Activated naive CD4-positive, alpha-beta T cell treated with anti-CD3 and anti-CD28 coated beads, Interleukin-2, amount 10 ng/mL, durations not matched to agents 7 days and 5 days (primary cell): ENCODE measurements around the gene ZSCAN20.

Experiments used
- CTCF ChIA-PET: fragments of 350-600 bp; sonication (Branson Sonifier 250); formaldehyde crosslinking; loops from one replicate; lab custom pipeline; 2021; ENCODE audit warnings: antibody characterized with exemption; lab: Charles Lee
- DNase-seq: peaks from one replicate; pipeline ENCODE4 v3.0.0-alpha.2; 2020
- H3K27ac Mint-ChIP-seq: one replicate; pipeline ENCODE4 v1.8.0; 2021; ENCODE audit warnings: mild to moderate bottlenecking, moderate library complexity, mixed read lengths
- H3K27me3 Mint-ChIP-seq: one replicate; pipeline ENCODE4 v1.8.0; 2021; ENCODE audit warnings: mild to moderate bottlenecking, mixed read lengths
- H3K36me3 Mint-ChIP-seq: one replicate; pipeline ENCODE4 v1.8.0; 2021; ENCODE audit warnings: mixed read lengths
- H3K4me1 Mint-ChIP-seq: one replicate; pipeline ENCODE4 v1.8.0; 2021; ENCODE audit warnings: mixed read lengths
- H3K4me3 Mint-ChIP-seq: one replicate; pipeline ENCODE4 v1.8.0; 2021; ENCODE audit warnings: mild to moderate bottlenecking, moderate library complexity, mixed read lengths
- H3K9me3 Mint-ChIP-seq: one replicate; pipeline ENCODE4 v1.8.0; 2021; ENCODE audit warnings: mixed read lengths

ZSCAN20 gene

GRCh38 chr1:33515607-33516006, 43.2 kb downstream of the ZSCAN20 start:
- Mint-ChIP-seq H3K9me3 (no peaks in the 10 kb centered on the region), H3K4me1 (no peaks in the 10 kb centered on the region), H3K36me3 (no peaks in the 10 kb centered on the region), H3K4me3 (no peak overlapping the region), H3K27ac (no peak overlapping the region), H3K27me3 (peaks cover 12% of the 10 kb centered on the region)
- no peak for DNase-seq
- CTCF ChIA-PET, result no interaction called here

- Mint-ChIP-seq H3K4me3 (no peak overlapping the region), H3K27ac (no peak overlapping the region), H3K27me3 (peaks cover 17% of the 10 kb centered on the region), H3K4me1 (no peaks in the 10 kb centered on the region), H3K36me3 (no peaks in the 10 kb centered on the region), H3K9me3 (no peaks in the 10 kb centered on the region)
- no peak for DNase-seq
- CTCF ChIA-PET, result no interaction called here
These were observed 44.0 kb downstream of the ZSCAN20 start for GRCh38 chr1:33516428-33516827.

- DNase-seq, result no peak
- CTCF ChIA-PET, result no interaction called here
- H3K27ac Mint-ChIP-seq, result no peak overlapping the region
- no peaks in the 10 kb centered on the region for H3K36me3 Mint-ChIP-seq
- no peaks in the 10 kb centered on the region for H3K9me3 Mint-ChIP-seq
- no peak overlapping the region for H3K4me3 Mint-ChIP-seq
- H3K27me3 Mint-ChIP-seq, result peaks cover 18% of the 10 kb centered on the region
- no peaks in the 10 kb centered on the region for H3K4me1 Mint-ChIP-seq
These were observed 44.6 kb downstream of the ZSCAN20 start for GRCh38 chr1:33516891-33517567.

DNA sequence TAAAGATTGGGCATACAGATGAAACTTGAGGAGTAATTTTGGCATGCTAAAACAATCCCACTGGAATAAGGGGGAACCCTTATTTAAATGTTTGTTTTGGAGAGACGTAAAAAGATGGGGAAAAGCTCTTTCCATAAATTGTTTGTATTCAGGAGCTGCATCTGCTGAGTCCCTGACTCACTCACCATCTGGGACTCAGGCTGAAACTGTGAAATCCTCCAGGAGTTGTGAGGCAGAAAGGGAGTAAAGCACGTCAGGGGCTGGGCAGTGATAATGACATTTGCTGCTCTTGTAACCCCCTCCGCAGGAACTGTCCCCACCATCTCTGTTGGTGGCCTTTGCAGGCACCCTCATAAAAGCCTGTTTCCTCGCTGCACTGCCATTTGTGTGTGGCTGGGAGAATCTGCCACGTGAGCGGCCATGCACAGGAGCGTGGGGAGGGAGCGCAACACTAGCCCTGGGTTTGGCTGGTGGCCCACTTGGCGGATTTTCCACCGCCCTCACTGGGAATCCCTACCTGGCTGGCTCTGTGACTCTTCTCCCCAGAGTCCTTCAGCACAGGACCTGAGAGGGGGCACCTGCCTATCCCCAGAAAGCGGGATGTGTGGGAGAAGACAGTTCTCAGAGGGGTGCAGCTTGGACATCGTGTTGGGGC, 45.3 kb downstream of the ZSCAN20 start:
- CTCF ChIA-PET, result no interaction called here
- Mint-ChIP-seq H3K9me3 (no peaks in the 10 kb centered on the region), H3K4me3 (no peak overlapping the region), H3K36me3 (no peaks in the 10 kb centered on the region), H3K27me3 (peaks cover 18% of the 10 kb centered on the region), H3K27ac (no peak overlapping the region), H3K4me1 (no peaks in the 10 kb centered on the region)
- DNase-seq, result no peak

DNA sequence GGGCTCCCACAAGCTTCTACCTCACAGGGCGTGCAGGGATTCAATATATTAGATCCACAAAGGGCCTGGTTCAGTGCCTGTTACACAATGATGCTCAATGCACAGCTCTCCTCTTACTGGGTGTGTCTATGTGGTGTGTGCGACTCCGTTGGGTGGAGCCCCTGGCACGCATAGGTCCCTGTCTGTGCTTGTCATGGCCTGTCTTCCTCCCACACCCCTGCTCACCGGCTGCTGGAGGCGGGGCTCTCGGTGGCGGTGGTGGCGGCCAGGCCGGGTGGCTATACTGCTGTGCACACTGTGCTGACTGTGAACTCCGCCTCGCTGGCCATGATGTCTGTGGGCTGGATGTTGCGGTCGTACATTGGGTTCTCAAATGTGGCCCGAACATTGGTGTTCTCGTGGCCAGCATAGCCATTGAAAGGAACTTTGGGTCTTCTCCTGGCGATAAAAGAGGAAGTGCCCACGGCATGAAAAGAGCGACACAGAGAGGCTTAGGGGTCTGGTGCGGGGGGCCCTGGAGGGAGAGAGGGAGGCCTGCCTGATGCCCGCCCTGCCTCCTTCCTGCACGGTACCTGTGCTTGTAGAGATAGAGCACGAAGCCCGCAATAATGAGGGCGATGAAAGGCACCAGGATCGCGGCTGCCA, 46.9 kb downstream of the ZSCAN20 start:
- Mint-ChIP-seq H3K27me3 (peaks cover 18% of the 10 kb centered on the region), H3K4me3 (no peak overlapping the region), H3K4me1 (no peaks in the 10 kb centered on the region), H3K9me3 (no peaks in the 10 kb centered on the region), H3K27ac (no peak overlapping the region), H3K36me3 (no peaks in the 10 kb centered on the region)
- CTCF ChIA-PET, result no interaction called here
- no peak for DNase-seq

DNA sequence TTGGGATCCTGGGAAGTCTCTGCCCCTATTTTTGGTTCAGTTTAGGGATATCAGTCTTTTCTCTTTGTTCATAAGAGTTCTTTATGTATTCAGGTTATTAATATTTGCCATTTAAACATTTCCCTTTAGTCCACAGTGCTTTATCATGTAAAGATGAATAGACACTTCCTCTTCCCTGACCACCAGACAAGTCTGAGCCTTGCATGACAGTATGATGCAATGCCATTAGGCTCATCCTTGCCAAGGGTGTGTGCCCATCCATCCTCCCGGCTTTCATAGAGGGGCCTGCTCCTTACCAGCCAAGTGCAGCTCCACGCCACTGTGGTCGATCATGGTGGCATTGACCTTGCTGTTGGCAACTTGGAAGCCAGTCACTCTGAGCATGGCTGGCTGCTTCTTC, 52.1 kb downstream of the ZSCAN20 start:
- no peaks in the 10 kb centered on the region for H3K4me1 Mint-ChIP-seq
- H3K27ac Mint-ChIP-seq, result no peak overlapping the region
- H3K36me3 Mint-ChIP-seq, result no peaks in the 10 kb centered on the region
- CTCF ChIA-PET, result no interaction called here
- H3K27me3 Mint-ChIP-seq, result peaks cover 17% of the 10 kb centered on the region
- H3K9me3 Mint-ChIP-seq, result no peaks in the 10 kb centered on the region
- DNase-seq, result no peak
- no peak overlapping the region for H3K4me3 Mint-ChIP-seq

DNA sequence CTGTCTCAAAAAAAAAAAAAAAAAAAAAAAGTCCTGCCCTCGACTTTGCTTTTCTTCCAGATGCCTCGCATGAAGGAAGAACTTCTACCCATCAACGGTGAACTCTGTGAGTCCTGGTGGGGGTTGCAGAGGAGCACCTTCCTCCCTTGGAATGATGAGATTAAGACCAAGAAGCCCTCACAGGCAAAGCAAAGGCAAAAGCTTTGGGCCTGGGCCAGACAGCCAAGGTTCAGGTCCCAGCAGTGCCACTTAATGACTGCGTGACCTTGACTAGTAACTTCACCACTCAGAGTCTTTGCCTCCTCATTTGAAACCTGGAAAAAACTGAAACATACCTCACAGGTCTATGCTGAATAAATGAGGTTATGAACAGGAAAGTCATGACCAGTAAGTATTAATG, 55.5 kb downstream of the ZSCAN20 start:
- Mint-ChIP-seq H3K36me3 (no peaks in the 10 kb centered on the region), H3K4me3 (no peak overlapping the region), H3K27ac (no peak overlapping the region), H3K4me1 (no peaks in the 10 kb centered on the region), H3K9me3 (no peaks in the 10 kb centered on the region), H3K27me3 (peaks cover 13% of the 10 kb centered on the region)
- CTCF ChIA-PET, result no interaction called here
- no peak for DNase-seq

DNA sequence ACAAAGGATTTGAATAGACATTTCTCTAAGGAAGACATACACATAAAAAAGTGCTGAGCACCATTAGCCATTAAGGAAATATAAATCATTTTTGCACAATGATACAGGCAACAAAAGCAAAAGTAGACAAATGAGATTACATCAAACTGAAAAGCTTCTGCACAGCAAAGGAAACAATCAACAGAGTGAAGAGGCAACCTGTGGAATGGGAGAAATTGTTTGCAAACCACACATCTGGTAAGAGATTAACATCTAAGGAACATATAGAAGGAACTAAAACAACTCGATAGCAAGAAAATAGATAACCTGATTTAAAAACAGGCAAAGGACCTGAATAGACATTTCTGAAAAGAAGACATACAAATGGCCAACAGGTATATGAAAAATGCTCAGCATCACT, 57.5 kb downstream of the ZSCAN20 start:
- Mint-ChIP-seq H3K4me3 (no peak overlapping the region), H3K9me3 (no peaks in the 10 kb centered on the region), H3K27ac (no peak overlapping the region), H3K27me3 (peaks cover 10% of the 10 kb centered on the region), H3K36me3 (no peaks in the 10 kb centered on the region), H3K4me1 (no peaks in the 10 kb centered on the region)
- CTCF ChIA-PET, result no interaction called here
- DNase-seq, result no peak

DNA sequence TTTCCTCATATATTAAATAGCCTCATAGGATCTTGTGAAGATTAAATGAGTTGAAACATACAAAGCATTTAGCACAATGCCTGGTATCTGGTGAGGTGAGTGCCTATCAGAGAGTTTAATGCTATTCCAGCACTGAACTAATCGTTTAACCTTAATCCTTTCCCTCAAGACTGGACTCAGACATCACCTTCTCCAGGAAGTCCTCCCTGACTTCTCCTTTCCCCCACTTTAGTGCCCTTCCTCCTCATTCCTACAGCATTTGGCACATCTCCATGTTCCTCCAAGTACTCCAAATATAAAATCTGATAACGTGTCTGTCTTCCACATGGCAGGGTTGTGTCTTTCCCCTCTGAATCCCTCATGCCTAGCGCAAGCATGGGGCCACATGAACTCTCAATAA, 59.8 kb downstream of the ZSCAN20 start:
- Mint-ChIP-seq H3K4me3 (no peak overlapping the region), H3K36me3 (no peaks in the 10 kb centered on the region), H3K4me1 (no peaks in the 10 kb centered on the region), H3K27ac (no peak overlapping the region), H3K27me3 (peaks cover 10% of the 10 kb centered on the region), H3K9me3 (no peaks in the 10 kb centered on the region)
- CTCF ChIA-PET, result no interaction called here
- DNase-seq, result no peak

DNA sequence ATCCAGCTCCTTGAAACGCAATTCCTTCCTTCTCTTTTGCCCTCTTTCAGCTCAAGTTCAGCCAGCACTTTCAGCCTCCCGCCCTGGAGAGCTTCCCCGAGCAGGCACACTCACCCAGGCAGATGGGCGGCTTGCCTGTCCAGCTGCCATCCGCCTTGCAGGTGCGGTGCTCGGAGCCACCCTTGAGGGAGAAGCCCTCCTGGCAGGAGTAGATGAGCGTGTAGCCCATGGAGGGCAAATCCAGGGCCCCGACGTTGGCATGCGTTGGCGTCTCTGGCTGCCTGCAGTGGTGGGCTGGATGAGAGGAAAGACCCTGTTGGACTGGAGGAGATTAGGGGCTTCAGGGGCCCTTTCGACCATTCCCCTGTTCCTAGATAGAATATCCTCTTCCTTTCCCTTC, 60.5 kb downstream of the ZSCAN20 start:
- no peaks in the 10 kb centered on the region for H3K4me1 Mint-ChIP-seq
- H3K9me3 Mint-ChIP-seq, result no peaks in the 10 kb centered on the region
- CTCF ChIA-PET, result no interaction called here

GRCh38 chr1:33535334-33535733, 62.9 kb downstream of the ZSCAN20 start:
- Mint-ChIP-seq H3K9me3 (no peaks in the 10 kb centered on the region), H3K27me3 (peaks cover 3% of the 10 kb centered on the region), H3K36me3 (no peaks in the 10 kb centered on the region), H3K27ac (no peak overlapping the region), H3K4me3 (no peak overlapping the region), H3K4me1 (no peaks in the 10 kb centered on the region)
- DNase-seq, result no peak
- CTCF ChIA-PET, result no interaction called here

More for the DNA sequence above, 60.5 kb downstream of the ZSCAN20 start:
- H3K27me3 Mint-ChIP-seq, result peaks cover 8% of the 10 kb centered on the region
- H3K4me3 Mint-ChIP-seq, result no peak overlapping the region
- no peak for DNase-seq
- H3K36me3 Mint-ChIP-seq, result no peaks in the 10 kb centered on the region
- H3K27ac Mint-ChIP-seq, result no peak overlapping the region

- Mint-ChIP-seq H3K27me3 (peaks cover 2% of the 10 kb centered on the region), H3K27ac (no peak overlapping the region), H3K4me1 (no peaks in the 10 kb centered on the region), H3K4me3 (no peak overlapping the region), H3K36me3 (no peaks in the 10 kb centered on the region), H3K9me3 (no peaks in the 10 kb centered on the region)
- no peak for DNase-seq
- CTCF ChIA-PET, result no interaction called here
These were observed 65.4 kb downstream of the ZSCAN20 start for GRCh38 chr1:33537885-33538284.

DNA sequence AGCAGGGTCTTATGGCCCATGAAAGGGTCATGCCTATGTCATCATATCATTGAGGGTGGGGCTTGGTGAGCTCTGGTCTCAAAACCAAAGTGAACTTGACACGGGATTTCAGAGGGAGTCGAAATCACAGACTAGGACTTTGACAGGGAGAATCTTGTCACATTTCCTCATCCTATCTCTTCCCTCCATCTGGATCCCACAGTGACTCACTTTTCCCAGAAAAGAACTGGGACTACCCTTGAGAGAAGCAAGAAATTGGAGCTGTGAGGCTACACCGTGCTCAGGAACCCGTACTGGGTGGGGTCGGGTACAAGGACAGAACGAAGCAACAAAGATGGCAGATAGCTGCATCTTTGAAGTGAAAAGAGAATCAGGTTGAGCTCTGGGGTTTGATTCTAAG, 69.5 kb downstream of the ZSCAN20 start:
- Mint-ChIP-seq H3K27me3 (peaks cover 1% of the 10 kb centered on the region), H3K36me3 (no peaks in the 10 kb centered on the region), H3K9me3 (no peaks in the 10 kb centered on the region), H3K27ac (no peak overlapping the region), H3K4me3 (no peak overlapping the region), H3K4me1 (no peaks in the 10 kb centered on the region)
- no peak for DNase-seq
- CTCF ChIA-PET, result no interaction called here
